ENCODE data around the gene GALNT6. TPM values are rescaled to one million over a fixed set of nuclear protein-coding genes. Genes with fewer than 3 reads are reported as not detected.

Gene GALNT6
- total RNA-seq, 2 experiments from 2014 or later, result 17.8 to 18.6 TPM

DNA sequence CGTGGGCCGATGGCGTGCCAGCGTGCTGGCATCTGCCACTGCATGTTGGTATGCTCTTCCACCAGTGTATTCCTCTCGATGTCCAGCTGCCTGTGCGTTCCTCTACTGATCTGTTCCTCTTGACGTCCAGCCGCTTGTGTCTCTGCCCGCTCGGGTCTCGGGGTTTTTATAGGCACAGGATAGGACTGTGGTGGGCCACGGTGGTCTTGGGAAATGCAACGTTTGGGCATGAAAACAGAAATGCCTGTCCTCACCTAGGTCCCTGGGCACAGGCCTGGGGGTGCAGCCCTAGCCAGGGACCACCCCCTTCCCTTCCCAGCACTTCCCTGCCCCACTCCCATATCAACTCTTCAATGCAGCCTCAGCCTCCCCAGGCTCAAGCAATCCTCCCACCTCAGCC, 10.3 kb upstream of the GALNT6 start:
- peaks cover 7% of the 10 kb centered on the region for H3K27me3 Mint-ChIP-seq
- H3K4me1 Mint-ChIP-seq, result peaks cover 1% of the 10 kb centered on the region
- POLR2A ChIA-PET, result no interaction called here
- CTCF ChIA-PET, result no interaction called here
- no peak overlapping the region for H3K4me3 Mint-ChIP-seq
- H3K9me3 Mint-ChIP-seq, result no peaks in the 10 kb centered on the region
- H3K36me3 Mint-ChIP-seq (ENCODE audit: low read depth), result no peaks in the 10 kb centered on the region
- no peak overlapping the region for H3K27ac Mint-ChIP-seq
- no peak for DNase-seq

DNA sequence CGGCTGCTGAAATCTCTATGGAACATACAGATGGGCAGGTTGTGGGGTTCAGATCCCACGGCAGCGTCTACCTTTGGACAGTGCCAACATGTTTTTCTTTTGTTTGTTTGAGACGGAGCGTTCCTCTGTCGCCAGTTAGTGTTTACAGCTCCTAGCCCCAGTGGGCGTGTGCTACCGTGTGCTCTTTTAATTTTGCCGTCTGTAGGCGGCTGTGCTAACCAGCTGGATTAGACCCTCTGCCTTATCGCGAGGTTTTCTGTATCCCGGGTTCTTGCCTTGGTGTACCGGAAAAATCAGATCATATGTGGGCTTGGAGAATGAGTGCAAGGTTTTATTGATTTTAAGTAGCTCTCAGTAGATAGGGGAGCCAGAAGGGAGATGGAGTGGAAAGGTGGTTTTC, 9.8 kb upstream of the GALNT6 start:
- ChIA-PET POLR2A (no interaction called here), CTCF (interaction anchor here (0.6 kb wide), 1 partner anchor 82 kb away, joined by 4 read pairs; no protein-coding TSS in a partner anchor)
- Mint-ChIP-seq H3K27ac (no peak overlapping the region), H3K4me3 (no peak overlapping the region), H3K4me1 (peaks cover 4% of the 10 kb centered on the region), H3K27me3 (peaks cover 7% of the 10 kb centered on the region), H3K36me3 (ENCODE audit: low read depth) (no peaks in the 10 kb centered on the region), H3K9me3 (no peaks in the 10 kb centered on the region)
- DNase-seq, result no peak

DNA sequence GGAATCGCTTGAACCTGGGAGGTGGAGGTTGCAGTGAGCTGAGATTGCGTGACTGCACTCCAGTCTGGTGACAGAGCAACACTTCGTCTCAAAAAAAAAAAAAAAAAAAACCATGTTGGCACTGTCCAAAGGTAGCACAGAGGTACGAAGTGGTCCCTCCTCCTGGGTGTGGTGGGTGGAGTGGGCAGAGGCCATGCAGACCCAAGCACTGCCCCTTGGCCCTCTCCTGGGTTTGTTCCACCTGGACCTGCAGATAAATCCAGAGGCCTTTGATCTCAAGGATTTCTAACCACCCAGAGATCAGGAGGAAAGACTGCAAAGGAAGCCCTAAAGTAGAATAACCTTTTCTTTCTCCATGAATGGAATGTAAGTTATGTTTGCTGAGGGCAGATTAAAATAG, 8.7 kb upstream of the GALNT6 start:
- Mint-ChIP-seq H3K9me3 (no peaks in the 10 kb centered on the region), H3K36me3 (ENCODE audit: low read depth) (no peaks in the 10 kb centered on the region), H3K27me3 (peaks cover 7% of the 10 kb centered on the region), H3K4me3 (no peak overlapping the region), H3K27ac (no peak overlapping the region), H3K4me1 (peaks cover 15% of the 10 kb centered on the region)
- ChIA-PET CTCF (no interaction called here), POLR2A (no interaction called here)
- no peak for DNase-seq

DNA sequence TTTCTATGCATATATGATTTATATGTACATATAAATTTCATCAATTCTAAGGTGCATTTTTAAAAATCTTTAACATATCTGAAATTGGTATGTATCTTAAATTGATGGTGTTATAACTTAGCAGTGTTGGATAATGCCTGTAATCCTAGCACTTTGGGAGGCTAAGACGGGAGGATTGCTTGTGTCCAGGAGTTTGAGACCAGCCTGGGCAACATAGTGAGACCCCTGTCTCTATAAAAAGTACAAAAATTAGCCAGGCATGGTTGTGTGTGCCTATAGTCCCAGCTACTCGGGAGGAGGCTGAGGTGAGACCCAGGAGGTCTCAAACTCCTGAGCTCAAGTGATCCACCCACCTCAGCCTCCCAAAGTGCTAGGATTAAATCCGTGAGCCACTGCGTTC, 6.5 kb upstream of the GALNT6 start:
- no peaks in the 10 kb centered on the region for H3K36me3 Mint-ChIP-seq (ENCODE audit: low read depth)
- H3K4me1 Mint-ChIP-seq, result peaks cover 37% of the 10 kb centered on the region
- POLR2A ChIA-PET, result no interaction called here
- H3K4me3 Mint-ChIP-seq, result no peak overlapping the region
- H3K27ac Mint-ChIP-seq, result no peak overlapping the region
- peaks cover 7% of the 10 kb centered on the region for H3K27me3 Mint-ChIP-seq
- DNase-seq, result no peak
- CTCF ChIA-PET, result interaction anchor here (1.5 kb wide), 1 partner anchor 135 kb away, joined by 4 read pairs; no protein-coding TSS in a partner anchor
- no peaks in the 10 kb centered on the region for H3K9me3 Mint-ChIP-seq

DNA sequence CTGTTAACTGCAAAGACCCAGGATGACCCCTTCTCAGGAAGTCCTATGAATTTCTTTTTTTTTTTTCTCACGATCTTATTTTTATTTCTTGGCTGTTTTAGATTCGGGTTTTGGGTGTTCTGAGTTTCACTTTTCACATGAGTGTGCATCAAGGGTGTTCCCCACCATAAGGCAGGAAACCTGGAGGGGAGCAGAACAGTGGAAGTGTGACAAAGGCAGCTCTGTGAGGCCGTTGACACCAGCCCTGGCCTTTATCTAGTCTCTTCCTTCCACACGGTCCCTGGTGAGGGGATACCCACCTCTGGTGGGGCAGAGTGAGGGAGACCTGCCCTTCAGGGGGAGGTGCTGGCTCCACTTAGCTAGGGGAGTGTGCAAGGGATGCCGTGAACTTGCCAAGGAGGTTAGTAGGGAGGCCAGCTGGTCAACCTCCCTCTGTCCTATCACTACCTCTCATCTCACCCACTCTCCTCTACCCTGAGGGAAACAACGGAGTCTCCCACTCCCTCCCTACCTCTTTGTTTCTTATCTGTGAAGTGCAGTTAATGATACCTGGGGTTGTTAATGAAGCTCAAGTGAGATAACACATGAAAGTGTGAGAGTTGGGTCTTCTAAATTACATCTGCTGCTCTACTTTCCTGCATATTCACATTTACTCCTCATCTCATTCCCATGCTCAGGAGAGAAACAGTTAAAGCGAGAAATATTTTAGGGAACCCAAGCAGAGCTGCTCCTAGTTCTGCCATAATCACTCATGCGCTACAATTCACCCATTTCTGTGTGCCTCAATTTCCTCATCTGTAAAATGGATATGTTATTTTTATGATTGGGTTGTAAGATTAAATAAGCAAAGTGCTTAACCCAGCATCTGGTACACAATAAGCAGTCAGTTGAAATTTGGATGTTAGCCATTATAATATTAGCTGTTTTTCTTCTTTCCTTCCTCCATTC, 4.4 kb upstream of the GALNT6 start:
- peak; percentile 45 for DNase-seq
- H3K36me3 Mint-ChIP-seq (ENCODE audit: low read depth), result no peaks in the 10 kb centered on the region
- CTCF ChIA-PET, result interaction anchor here (1.1 to 2.8 kb wide), 4 partner anchors 26 to 143 kb away, joined by 3 to 14 read pairs (median 4); no protein-coding TSS in a partner anchor
- peaks cover 7% of the 10 kb centered on the region for H3K27me3 Mint-ChIP-seq
- POLR2A ChIA-PET, result interaction anchor here (0.6 to 3.5 kb wide), 15 partner anchors 12 to 1173 kb away, joined by 3 to 34 read pairs (median 4); partner anchors contain the start of genes ATF1, BIN2 and SLC11A2
- H3K4me3 Mint-ChIP-seq, result peak overlapping the region; percentile 76
- H3K27ac Mint-ChIP-seq, result peak overlapping the region; percentile 96
- peaks cover 51% of the 10 kb centered on the region for H3K4me1 Mint-ChIP-seq
- H3K9me3 Mint-ChIP-seq, result no peaks in the 10 kb centered on the region

DNA sequence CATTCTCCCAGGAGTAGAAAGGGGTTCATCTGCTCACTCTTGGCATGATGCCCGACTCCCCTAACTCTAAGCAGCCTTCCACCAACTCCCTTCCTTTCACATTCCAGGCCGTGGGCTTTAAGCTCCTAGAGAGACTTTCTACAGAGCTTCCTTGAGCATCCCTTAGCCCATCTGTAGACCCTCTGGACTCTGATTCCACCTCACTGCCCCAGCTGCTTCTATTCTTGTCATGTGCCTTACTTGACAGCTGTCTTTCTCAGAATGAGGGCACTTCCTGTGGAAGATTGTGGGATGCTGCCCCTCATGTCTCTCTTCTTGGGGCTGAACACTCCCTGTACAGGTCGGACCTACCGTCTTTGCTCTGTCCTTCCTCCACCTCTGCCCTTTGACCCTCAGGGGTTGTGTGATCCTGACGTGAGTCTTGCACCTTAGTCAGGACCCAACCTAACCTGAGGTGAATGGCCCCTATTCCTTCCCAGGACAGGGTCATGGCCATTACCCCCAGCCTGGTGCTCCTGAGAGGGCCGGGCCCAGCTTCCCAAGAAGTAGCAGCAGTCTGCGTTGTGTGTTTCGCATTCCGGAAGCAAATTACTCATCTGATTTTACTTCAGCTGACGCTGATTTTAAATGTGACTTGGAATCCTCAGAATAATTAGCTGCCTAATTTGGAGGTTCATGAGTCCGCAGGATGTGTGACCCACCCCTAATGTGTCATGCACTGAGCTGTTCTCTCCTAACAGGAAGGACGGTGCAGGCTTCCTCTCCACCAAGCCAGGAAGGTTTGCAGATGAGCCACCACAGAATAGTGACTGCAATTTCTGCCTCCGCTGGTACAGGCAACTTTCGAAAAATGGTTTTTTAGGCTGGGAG, 2.7 kb upstream of the GALNT6 start:
- Mint-ChIP-seq H3K36me3 (ENCODE audit: low read depth) (no peaks in the 10 kb centered on the region), H3K4me3 (peak overlapping the region; percentile 76), H3K9me3 (no peaks in the 10 kb centered on the region), H3K4me1 (peaks cover 66% of the 10 kb centered on the region), H3K27ac (peak overlapping the region; percentile 96), H3K27me3 (peaks cover 7% of the 10 kb centered on the region)
- ChIA-PET POLR2A (interaction anchor here (0.5 to 3.5 kb wide), 8 partner anchors 9 to 1034 kb away, joined by 3 to 34 read pairs (median 6); no protein-coding TSS in a partner anchor), CTCF (interaction anchor here (1.0 to 2.8 kb wide), 3 partner anchors 25 to 31 kb away, joined by 3 to 14 read pairs (median 4); partner anchors contain the start of gene SLC4A8)
- DNase-seq, result peak; percentile 69

DNA sequence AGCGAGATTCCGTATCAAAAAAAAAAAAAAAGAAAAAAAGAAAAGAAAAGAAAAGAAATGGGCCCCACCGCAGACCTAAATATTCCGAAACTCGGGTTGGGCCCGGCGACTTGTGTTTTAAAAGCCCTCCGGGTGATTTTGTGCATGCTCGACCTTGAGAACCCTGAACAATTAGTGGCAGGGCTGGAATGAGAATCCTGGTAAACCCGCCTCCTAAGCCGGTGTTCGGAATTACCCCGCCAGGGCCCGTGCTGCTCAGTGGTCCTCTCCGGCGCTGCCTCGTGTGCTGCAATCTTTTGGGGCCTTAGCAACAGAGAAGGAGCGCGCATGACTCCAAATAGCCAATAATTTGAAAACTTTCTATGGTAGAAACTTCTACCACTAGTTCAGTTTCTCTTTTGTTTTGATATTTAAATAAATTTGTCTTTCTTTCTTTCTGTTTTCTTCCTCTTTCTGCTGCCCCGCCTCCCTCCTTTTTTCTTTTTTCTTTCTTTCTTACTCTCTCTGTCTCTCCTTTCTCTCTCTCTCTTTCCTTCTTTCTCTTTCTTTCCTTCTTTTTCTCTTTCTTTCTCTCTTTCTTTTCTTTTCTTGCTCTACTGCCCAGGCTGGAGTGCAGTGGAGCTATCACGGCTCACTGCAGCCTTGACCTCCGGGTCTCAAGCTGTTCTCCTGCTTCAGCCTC, 1.5 kb upstream of the GALNT6 start:
- Mint-ChIP-seq H3K9me3 (no peaks in the 10 kb centered on the region), H3K36me3 (ENCODE audit: low read depth) (peaks cover 6% of the 10 kb centered on the region), H3K27me3 (peaks cover 2% of the 10 kb centered on the region), H3K27ac (peak overlapping the region; percentile 96), H3K4me1 (peaks cover 77% of the 10 kb centered on the region), H3K4me3 (peak overlapping the region; percentile 76)
- POLR2A ChIA-PET, result interaction anchor here (1.2 to 3.5 kb wide), 5 partner anchors 9 to 154 kb away, joined by 3 to 34 read pairs (median 7); partner anchors contain the start of gene DAZAP2
- DNase-seq, result peak; percentile 26
- CTCF ChIA-PET, result no interaction called here

DNA sequence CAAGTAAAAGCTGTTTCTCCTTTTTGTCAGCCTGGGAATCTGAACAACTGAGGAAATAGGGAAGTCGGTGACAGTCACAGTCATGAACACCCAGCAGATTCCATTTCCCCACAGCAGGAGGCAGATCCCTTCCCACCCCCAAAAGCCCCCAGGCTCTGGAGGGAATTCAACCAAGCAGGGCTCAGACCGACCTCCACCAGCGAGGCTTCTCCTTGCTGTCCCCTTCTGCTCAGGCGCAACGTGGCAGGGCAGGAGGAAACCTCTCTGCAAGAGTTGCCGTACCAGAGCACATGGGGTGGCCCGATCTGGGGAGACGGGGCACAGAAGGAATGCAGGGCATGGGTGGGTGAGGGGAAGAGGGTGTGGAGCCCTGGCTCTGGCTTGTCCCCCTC, 319 bp downstream of the GALNT6 start:
- peak overlapping the region; percentile 89 for H3K4me3 Mint-ChIP-seq
- ChIA-PET POLR2A (interaction anchor here (0.8 to 2.6 kb wide), 4 partner anchors 10 to 308 kb away, joined by 4 to 11 read pairs (median 4); partner anchors contain the start of gene CSRNP2), CTCF (interaction anchor here (1.0 kb wide), 1 partner anchor 22 kb away, joined by 3 read pairs; no protein-coding TSS in a partner anchor)
- H3K27me3 Mint-ChIP-seq, result no peaks in the 10 kb centered on the region
- H3K9me3 Mint-ChIP-seq, result no peaks in the 10 kb centered on the region
- H3K36me3 Mint-ChIP-seq (ENCODE audit: low read depth), result peaks cover 6% of the 10 kb centered on the region
- DNase-seq, result peak; percentile 24
- H3K4me1 Mint-ChIP-seq, result peaks cover 78% of the 10 kb centered on the region
- H3K27ac Mint-ChIP-seq, result peak overlapping the region; percentile 55

DNA sequence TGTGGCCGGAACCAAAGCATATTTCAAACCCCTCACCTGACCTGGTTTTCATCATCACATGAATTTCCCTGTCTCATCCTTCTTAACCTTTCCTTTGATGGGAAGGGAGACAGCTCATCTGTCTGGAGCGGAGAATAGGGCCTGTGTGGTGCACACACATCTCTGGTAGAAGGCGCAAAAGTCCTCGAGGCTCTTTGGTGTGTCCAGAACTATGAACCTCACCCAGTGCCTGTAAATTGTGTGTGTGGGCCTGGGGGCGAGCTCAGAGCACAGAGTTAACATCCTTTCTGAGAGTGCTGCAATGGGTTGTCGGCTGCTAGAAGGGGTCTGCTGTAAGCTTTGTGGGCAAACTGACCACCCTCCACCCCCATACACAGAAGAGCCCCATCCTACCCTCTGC, 749 bp downstream of the GALNT6 start:
- H3K9me3 Mint-ChIP-seq, result no peaks in the 10 kb centered on the region
- peaks cover 8% of the 10 kb centered on the region for H3K36me3 Mint-ChIP-seq (ENCODE audit: low read depth)
- H3K4me1 Mint-ChIP-seq, result peaks cover 74% of the 10 kb centered on the region
- H3K27me3 Mint-ChIP-seq, result no peaks in the 10 kb centered on the region
- POLR2A ChIA-PET, result interaction anchor here (1.4 to 2.6 kb wide), 3 partner anchors 19 to 307 kb away, joined by 4 to 10 read pairs (median 5); partner anchors contain the start of gene CSRNP2
- peak overlapping the region; percentile 89 for H3K4me3 Mint-ChIP-seq
- DNase-seq, result no peak
- CTCF ChIA-PET, result interaction anchor here (1.0 kb wide), 1 partner anchor 21 kb away, joined by 3 read pairs; no protein-coding TSS in a partner anchor
- H3K27ac Mint-ChIP-seq, result peak overlapping the region; percentile 51

DNA sequence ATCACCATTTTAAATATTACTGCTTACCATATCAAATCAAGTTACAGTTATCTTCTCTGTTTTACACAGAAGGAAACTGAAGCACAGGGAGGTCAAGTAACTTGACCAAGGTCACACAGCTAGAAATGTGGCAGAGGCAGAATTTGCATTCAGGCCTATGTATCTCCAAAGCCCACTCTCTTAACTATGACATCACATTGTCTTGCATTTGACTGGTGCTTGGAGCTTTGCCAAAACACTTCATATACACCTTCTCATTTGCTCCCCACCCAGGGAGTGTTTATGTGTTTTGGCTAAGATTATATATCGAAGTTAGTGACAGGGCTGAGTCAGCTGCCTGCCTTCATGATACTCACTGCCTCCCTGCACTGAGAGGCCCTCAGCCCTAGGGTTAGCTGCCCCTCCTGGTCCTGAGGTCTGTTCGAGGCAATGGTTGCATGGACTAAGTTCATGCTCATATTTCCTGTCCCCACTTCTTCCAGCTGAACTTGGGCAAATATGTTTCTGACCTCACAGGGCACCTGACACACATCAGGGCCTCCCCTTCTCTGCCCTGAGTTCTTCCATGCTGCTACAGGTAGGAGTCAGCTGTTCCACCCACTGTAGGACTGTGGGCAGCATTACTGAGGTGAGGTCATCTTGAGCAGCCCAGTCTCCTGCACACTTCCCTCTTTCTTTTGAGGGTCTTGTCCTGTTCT, 1.8 kb downstream of the GALNT6 start:
- Mint-ChIP-seq H3K27me3 (no peaks in the 10 kb centered on the region), H3K4me1 (peaks cover 64% of the 10 kb centered on the region), H3K36me3 (ENCODE audit: low read depth) (peaks cover 10% of the 10 kb centered on the region), H3K27ac (peak overlapping the region; percentile 31), H3K9me3 (no peaks in the 10 kb centered on the region), H3K4me3 (no peak overlapping the region)
- CTCF ChIA-PET, result no interaction called here
- POLR2A ChIA-PET, result interaction anchor here (2.0 to 2.6 kb wide), 2 partner anchors 20 to 306 kb away, joined by 5 to 10 read pairs; partner anchors contain the start of gene CSRNP2
- no peak for DNase-seq

DNA sequence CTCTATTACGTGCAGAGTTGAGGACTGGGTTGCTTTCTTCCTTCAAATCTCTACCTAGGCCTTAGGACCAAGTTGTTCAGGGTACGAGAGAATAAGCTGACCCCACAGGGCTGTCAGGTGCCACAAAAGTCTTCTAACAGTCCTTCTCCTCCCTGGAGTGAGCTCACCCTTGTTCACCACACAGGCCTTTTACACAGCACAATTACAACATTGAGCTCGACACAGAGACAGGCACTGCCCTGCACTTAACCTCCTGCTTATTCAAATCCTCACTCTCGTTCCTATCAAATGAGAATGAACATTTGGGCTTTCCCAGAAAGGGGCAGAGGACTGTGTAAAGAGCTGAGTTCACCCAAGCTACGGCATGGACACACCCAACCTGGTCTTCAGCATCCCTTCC, 2.4 kb downstream of the GALNT6 start:
- POLR2A ChIA-PET, result interaction anchor here (2.0 kb wide), 1 partner anchor 20 kb away, joined by 10 read pairs; no protein-coding TSS in a partner anchor
- no peak overlapping the region for H3K27ac Mint-ChIP-seq

More for the DNA sequence above, 2.4 kb downstream of the GALNT6 start:
- Mint-ChIP-seq H3K36me3 (ENCODE audit: low read depth) (peaks cover 10% of the 10 kb centered on the region), H3K27me3 (no peaks in the 10 kb centered on the region), H3K4me1 (peaks cover 63% of the 10 kb centered on the region), H3K9me3 (no peaks in the 10 kb centered on the region), H3K4me3 (no peak overlapping the region)
- DNase-seq, result no peak
- CTCF ChIA-PET, result no interaction called here

Data from activated CD4-positive, alpha-beta memory T cell treated with anti-CD3 and anti-CD28 coated beads, Interleukin-2, amount 10 ng/mL, durations not matched to agents 7 days and 5 days (primary cell).